ENCODE measurements around the gene GBA2.

Gene GBA2

DNA sequence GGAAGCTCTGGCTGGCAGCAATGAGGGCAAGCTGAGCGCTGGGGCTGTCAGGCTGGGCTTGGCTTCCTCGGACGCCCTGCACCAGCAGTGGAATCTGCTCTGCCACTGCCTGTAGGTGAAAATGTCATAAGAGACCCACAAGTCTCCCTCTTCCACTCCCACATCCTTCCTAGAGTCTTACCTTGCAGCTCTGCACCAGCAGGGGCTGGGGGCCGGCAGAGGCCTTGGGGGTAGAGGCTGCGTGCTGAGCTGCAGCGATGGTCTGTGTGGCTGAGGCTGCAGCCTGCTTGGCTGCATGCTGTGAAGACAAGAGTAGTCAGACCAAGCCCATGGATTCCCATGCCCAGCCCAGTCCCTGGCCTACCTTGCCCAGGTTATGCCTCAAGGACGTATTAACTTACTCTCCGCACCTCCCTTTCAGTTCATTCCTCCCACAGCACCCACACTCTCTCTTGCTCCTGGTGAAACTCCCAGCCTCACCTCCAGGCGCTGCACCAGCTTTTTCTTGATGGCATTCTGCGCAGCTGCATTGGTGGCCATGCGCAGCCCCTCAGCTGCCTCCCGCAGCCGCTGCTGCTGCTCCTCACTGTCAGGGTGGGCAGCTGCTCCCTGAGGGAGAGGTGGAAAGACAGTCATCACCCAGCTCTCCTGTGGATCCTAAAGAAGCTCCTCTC is 34.3 kb downstream of the GBA2 start:
- no peak for TF ChIP-seq EP300 (IDR thresholded peaks at IDR 0.05; ENCODE audit: borderline replicate concordance)
- TF ChIP-seq, protein P1, sequence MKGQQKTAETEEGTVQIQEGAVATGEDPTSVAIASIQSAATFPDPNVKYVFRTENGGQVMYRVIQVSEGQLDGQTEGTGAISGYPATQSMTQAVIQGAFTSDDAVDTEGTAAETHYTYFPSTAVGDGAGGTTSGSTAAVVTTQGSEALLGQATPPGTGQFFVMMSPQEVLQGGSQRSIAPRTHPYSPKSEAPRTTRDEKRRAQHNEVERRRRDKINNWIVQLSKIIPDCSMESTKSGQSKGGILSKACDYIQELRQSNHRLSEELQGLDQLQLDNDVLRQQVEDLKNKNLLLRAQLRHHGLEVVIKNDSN (IDR thresholded peaks at IDR 0.05): no peak
- no peak for TF ChIP-seq CREB1 (IDR thresholded peaks at IDR 0.05; ENCODE audit: low read depth)
- TF ChIP-seq TEAD4 (IDR thresholded peaks at IDR 0.05): no peak
- TF ChIP-seq ZBTB7A (IDR thresholded peaks at IDR 0.05; ENCODE audit: low read depth): no peak

DNA sequence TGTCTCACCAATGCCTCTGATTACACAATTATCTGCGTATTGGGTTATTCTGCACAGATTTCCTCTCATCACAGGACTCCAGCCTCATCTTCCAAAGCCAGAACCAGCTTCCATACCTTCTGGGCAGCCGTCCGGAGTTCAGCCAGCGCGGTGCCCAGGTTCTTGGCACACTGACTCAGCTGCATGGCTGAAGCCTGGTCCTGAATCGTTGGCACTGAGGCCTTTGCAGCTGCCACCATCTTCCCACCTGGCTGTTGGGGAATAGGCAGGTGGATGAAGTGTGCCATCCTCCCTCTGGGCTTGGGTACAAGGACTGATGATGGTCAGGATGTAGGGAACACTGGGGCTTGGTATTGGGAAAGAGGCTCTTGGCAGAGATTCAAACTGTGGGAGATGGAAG is 34.9 kb downstream of the GBA2 start:
- TF ChIP-seq NFIC (IDR thresholded peaks at IDR 0.05): no peak
- no peak for TF ChIP-seq CEBPB (IDR thresholded peaks at IDR 0.05)
- TF ChIP-seq, protein P2, sequence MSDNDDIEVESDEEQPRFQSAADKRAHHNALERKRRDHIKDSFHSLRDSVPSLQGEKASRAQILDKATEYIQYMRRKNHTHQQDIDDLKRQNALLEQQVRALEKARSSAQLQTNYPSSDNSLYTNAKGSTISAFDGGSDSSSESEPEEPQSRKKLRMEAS (IDR thresholded peaks at IDR 0.05): no peak
- no peak for TF ChIP-seq TCF12 (IDR thresholded peaks at IDR 0.05; ENCODE audit: low read depth)

DNA sequence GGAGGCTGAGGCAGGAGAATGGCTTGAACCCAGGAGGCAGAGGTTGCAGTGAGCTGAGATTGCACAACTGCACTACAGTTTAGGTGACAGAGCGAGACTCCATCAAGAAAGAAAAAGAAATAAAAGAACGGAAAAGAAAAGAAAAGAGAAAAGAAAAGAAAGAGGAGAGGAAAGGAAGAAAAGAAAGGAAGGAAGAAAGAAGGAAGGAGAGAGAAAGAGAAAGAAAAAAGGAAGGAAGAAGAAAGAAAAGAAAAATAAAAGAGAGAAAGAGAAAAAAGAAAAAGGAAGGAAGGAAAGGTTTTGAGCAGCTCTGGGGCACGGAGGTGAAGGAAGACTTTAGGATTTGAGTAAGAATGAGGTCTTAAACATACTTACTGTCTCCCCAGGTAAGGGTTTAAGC is 35.5 kb downstream of the GBA2 start:
- TF ChIP-seq, protein P3, sequence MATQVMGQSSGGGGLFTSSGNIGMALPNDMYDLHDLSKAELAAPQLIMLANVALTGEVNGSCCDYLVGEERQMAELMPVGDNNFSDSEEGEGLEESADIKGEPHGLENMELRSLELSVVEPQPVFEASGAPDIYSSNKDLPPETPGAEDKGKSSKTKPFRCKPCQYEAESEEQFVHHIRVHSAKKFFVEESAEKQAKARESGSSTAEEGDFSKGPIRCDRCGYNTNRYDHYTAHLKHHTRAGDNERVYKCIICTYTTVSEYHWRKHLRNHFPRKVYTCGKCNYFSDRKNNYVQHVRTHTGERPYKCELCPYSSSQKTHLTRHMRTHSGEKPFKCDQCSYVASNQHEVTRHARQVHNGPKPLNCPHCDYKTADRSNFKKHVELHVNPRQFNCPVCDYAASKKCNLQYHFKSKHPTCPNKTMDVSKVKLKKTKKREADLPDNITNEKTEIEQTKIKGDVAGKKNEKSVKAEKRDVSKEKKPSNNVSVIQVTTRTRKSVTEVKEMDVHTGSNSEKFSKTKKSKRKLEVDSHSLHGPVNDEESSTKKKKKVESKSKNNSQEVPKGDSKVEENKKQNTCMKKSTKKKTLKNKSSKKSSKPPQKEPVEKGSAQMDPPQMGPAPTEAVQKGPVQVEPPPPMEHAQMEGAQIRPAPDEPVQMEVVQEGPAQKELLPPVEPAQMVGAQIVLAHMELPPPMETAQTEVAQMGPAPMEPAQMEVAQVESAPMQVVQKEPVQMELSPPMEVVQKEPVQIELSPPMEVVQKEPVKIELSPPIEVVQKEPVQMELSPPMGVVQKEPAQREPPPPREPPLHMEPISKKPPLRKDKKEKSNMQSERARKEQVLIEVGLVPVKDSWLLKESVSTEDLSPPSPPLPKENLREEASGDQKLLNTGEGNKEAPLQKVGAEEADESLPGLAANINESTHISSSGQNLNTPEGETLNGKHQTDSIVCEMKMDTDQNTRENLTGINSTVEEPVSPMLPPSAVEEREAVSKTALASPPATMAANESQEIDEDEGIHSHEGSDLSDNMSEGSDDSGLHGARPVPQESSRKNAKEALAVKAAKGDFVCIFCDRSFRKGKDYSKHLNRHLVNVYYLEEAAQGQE (IDR thresholded peaks at IDR 0.05; ENCODE audit: low read depth): no peak
- no peak for TF ChIP-seq EP300 (IDR thresholded peaks at IDR 0.05; ENCODE audit: borderline replicate concordance)
- TF ChIP-seq YY1 (IDR thresholded peaks at IDR 0.05; ENCODE audit: low read depth): no peak
- no peak for TF ChIP-seq TCF12 (IDR thresholded peaks at IDR 0.05; ENCODE audit: low read depth)
- TF ChIP-seq FOXM1 (IDR thresholded peaks at IDR 0.05; ENCODE audit: borderline replicate concordance, low read depth): no peak
- no peak for TF ChIP-seq CREB1 (IDR thresholded peaks at IDR 0.05; ENCODE audit: low read depth)
- TF ChIP-seq EGR1 (IDR thresholded peaks at IDR 0.05): no peak
- TF ChIP-seq, protein P2 (IDR thresholded peaks at IDR 0.05): no peak
- no peak for TF ChIP-seq TEAD4 (IDR thresholded peaks at IDR 0.05)
- TF ChIP-seq ZBTB7A (IDR thresholded peaks at IDR 0.05; ENCODE audit: low read depth): no peak
- TF ChIP-seq, protein P1 (IDR thresholded peaks at IDR 0.05): no peak
- no peak for TF ChIP-seq TAF1 (IDR thresholded peaks at IDR 0.05; ENCODE audit: low read depth)
- TF ChIP-seq RAD21 (IDR thresholded peaks at IDR 0.05; ENCODE audit: low read depth): no peak
- no peak for TF ChIP-seq CEBPB (IDR thresholded peaks at IDR 0.05)
- no peak for TF ChIP-seq NFIC (IDR thresholded peaks at IDR 0.05)

DNA sequence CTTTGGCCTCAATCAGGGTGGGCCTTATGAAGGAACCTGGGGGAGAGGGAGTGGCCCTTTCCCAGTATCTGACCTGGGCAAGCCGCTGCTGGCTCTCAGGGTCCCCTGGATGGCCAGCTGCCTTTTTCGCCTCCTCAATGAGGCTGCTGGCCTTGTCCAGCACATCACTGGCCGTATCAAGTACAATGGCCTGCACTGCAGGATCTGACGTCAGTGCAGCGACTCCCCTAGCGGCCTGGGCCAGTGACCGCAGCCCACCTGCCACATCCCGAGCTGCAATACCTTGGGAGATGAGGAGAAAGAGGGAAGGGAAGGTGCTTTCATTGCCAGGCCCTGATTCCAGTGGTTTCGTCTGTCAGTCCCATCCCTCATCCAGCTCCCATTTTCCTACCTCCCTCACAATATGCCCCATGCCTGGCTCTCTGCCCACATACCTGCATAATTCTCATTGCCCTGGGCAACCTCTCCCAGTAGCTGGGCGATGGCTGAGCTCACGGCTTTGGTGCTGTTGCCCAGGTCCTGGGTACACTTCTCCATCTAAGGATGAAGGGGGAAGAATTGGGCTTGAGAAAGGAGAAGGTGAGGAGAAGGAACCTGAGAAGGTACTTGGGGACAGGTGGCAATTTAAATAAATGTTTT is 36.1 kb downstream of the GBA2 start:
- TF ChIP-seq FOXM1 (IDR thresholded peaks at IDR 0.05; ENCODE audit: borderline replicate concordance, low read depth) (no peak), NFIC (IDR thresholded peaks at IDR 0.05) (0 out of 2 replicates have a peak, but pooled peaks have one; percentile 22), TEAD4 (IDR thresholded peaks at IDR 0.05) (peak; percentile 61), TAF1 (IDR thresholded peaks at IDR 0.05; ENCODE audit: low read depth) (no peak)

DNA sequence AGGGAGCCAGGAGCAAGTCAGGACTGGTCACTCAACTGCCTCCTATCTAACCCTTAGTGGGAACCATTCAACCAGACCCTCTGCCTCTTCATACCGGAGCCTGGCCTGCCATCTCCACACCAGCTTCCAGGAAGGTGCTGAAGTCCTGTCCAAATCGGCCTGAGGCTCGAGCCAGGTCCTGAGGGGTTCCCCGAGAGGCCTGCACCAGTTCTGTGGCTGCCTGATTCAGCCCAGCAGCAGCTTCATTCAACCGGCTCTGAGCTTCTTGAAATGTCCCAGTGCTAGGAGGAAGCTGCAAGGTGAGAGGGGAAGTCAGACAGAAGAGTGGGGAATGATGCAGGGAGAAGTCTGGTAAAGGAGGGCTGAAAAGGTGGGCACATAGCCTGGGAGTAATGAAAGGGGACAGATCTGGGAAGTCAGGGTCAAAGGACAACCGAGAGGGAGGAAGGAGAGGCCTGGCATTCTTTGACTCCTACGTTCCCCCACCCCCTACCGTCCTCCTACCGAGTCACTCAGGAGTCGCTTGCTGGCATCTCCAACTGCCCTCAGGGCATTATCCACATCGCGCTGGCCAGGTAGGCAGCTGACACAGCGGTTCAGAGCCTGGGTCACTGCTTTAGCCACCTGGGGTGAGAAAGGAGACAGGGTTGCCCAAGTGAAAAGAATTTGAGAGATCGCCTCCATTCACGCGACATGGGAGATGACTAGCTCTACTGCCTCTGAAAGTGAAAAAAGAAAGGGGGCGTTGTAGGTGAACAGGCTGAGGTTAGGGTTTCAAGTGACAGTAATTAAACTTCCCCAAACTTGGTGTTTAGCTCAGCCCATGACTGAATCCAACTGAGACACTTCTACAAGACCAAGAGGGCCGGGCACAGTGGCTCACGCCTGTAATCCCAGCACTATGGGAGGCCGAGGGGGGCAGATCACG is 37.3 kb downstream of the GBA2 start:
- TF ChIP-seq, protein P2 (IDR thresholded peaks at IDR 0.05): no peak
- TF ChIP-seq YY1 (IDR thresholded peaks at IDR 0.05; ENCODE audit: low read depth): no peak
- TF ChIP-seq, protein P1 (IDR thresholded peaks at IDR 0.05): no peak
- no peak for TF ChIP-seq EGR1 (IDR thresholded peaks at IDR 0.05)
- TF ChIP-seq, protein P3 (IDR thresholded peaks at IDR 0.05; ENCODE audit: low read depth): no peak
- no peak for TF ChIP-seq CEBPB (IDR thresholded peaks at IDR 0.05)
- TF ChIP-seq FOXM1 (IDR thresholded peaks at IDR 0.05; ENCODE audit: borderline replicate concordance, low read depth): no peak
- TF ChIP-seq EP300 (IDR thresholded peaks at IDR 0.05; ENCODE audit: borderline replicate concordance): no peak
- no peak for TF ChIP-seq TCF12 (IDR thresholded peaks at IDR 0.05; ENCODE audit: low read depth)
- no peak for TF ChIP-seq CREB1 (IDR thresholded peaks at IDR 0.05; ENCODE audit: low read depth)
- TF ChIP-seq NFIC (IDR thresholded peaks at IDR 0.05): no peak
- TF ChIP-seq RAD21 (IDR thresholded peaks at IDR 0.05; ENCODE audit: low read depth): no peak
- TF ChIP-seq TAF1 (IDR thresholded peaks at IDR 0.05; ENCODE audit: low read depth): no peak
- no peak for TF ChIP-seq TEAD4 (IDR thresholded peaks at IDR 0.05)
- TF ChIP-seq ZBTB7A (IDR thresholded peaks at IDR 0.05; ENCODE audit: low read depth): no peak
